Upper lobe of right lung (tissue), 1 donor: ENCODE measurements around the gene ZNF485. TPM values are rescaled to one million over a fixed set of nuclear protein-coding genes. Genes with fewer than 3 reads are reported as not detected.
A peak's percentile ranks its signal among the peaks of the same experiment; 100 is the strongest.

Experiments
- ATAC-seq: fragments of 200-7000 bp; cut with Tn5 transposase; one replicate; pipeline ENCODE4 v1.9.1; 2020; ENCODE audit warnings: mild to moderate bottlenecking, moderate library complexity
- DNase-seq: peaks from one replicate; pipeline ENCODE4 v3.0.0-alpha.2; 2020
- H3K27ac ChIP-seq: fragments of 200-600 bp; one replicate; pipeline ENCODE4 v1.8.0; 2022
- H3K27me3 ChIP-seq: fragments of 200-600 bp; one replicate; pipeline ENCODE4 v1.8.0; 2022; ENCODE audit warnings: mild to moderate bottlenecking
- H3K36me3 ChIP-seq: fragments of 200-600 bp; one replicate; pipeline ENCODE4 v1.8.0; 2022
- H3K4me1 ChIP-seq: fragments of 200-600 bp; one replicate; pipeline ENCODE4 v1.8.0; 2022
- H3K4me3 ChIP-seq: fragments of 200-600 bp; one replicate; pipeline ENCODE4 v1.8.0; 2022; ENCODE audit warnings: mild to moderate bottlenecking
- H3K9me3 ChIP-seq: fragments of 200-600 bp; one replicate; pipeline ENCODE4 v1.8.0; 2022
- CTCF ChIP-seq: fragments of 200-600 bp; IDR thresholded peaks from one replicate; pipeline ENCODE4 v1.8.0; 2022; ENCODE audit warnings: antibody characterized with exemption
- intact Hi-C: fragments of 100-400 bp; cut with DNase I; formaldehyde crosslinking; loops from one replicate; pipeline ENCODE4 v1.11.0; 2022
- long read RNA-seq: library from polyadenylated mRNA; unstranded; transcript quantifications from one replicate; pipeline ENCODE4 v2.0.0, GENCODE V29; 2021
- total RNA-seq: library from RNA; stranded (reverse); fragmentation: NEBNext Ultra II Directional; extraction: Animal tissue kit (Norgen Biotek cat#: 25700); gene quantifications from one replicate; pipeline ENCODE4 v1.2.1, GENCODE V29; 2021
- donor health status: DM: no; HTN: yes; CAD: no; lungs with severe emphysema.

ZNF485 gene
- 3.4 TPM for total RNA-seq
- long read RNA-seq, partial matches to known transcripts = 1 of 5 reads
- long read RNA-seq, other reads (novel, unspliced or antisense) = 0 of 5 reads

- peak within 1 kb of the TSS; percentile 97 for H3K4me3 ChIP-seq
- H3K4me1 ChIP-seq = no peaks in the 10 kb centered on the region
- peak within 1 kb of the TSS; percentile 74 for H3K27ac ChIP-seq
- no peak for TF ChIP-seq CTCF
- H3K9me3 ChIP-seq = no peaks in the 10 kb centered on the region
- H3K27me3 ChIP-seq = no peaks in the 10 kb centered on the region
- intact Hi-C loops = no loop called here
- H3K36me3 ChIP-seq = peaks cover 7% of the 10 kb centered on the region
- peak; percentile 90 for DNase-seq
- peak; percentile 97 for ATAC-seq
Observed at GRCh38 chr10:43606323-43607198, at the start of gene ZNF485. Gene ZNF485 (plus strand): TSS chr10:43606438. CDS start chr10:43607051, 613 bp downstream.

- intact Hi-C loops = no loop called here
- no peak for DNase-seq
- no peak for ATAC-seq
- no peak for TF ChIP-seq CTCF
- no peaks in the 10 kb centered on the region for H3K36me3 ChIP-seq
- no peaks in the 10 kb centered on the region for H3K27me3 ChIP-seq
- no peaks in the 10 kb centered on the region for H3K9me3 ChIP-seq
- no peak overlapping the region for H3K4me3 ChIP-seq
- no peak overlapping the region for H3K27ac ChIP-seq
- H3K4me1 ChIP-seq = no peaks in the 10 kb centered on the region
Observed at GRCh38 chr10:43557214-43557613, 49.0 kb upstream of the ZNF485 start.

- DNase-seq (no peak), ATAC-seq (no peak)
- intact Hi-C loops = no loop called here
Observed at GRCh38 chr10:43569681-43570080, 36.6 kb upstream of the ZNF485 start.

GRCh38 chr10:43570971-43571370, 35.3 kb upstream of the ZNF485 start:
- Histone ChIP-seq H3K27me3 (no peaks in the 10 kb centered on the region), H3K4me1 (no peaks in the 10 kb centered on the region), H3K4me3 (no peak overlapping the region), H3K27ac (no peak overlapping the region), H3K36me3 (no peaks in the 10 kb centered on the region), H3K9me3 (no peaks in the 10 kb centered on the region)
- no peak for TF ChIP-seq CTCF
- intact Hi-C loops = no loop called here
- ATAC-seq (no peak), DNase-seq (no peak)

More at GRCh38 chr10:43569681-43570080, 36.6 kb upstream of the ZNF485 start:
- no peaks in the 10 kb centered on the region for H3K9me3 ChIP-seq
- H3K27me3 ChIP-seq = no peaks in the 10 kb centered on the region
- no peak overlapping the region for H3K4me3 ChIP-seq
- H3K4me1 ChIP-seq = no peaks in the 10 kb centered on the region
- TF ChIP-seq CTCF = no peak
- H3K27ac ChIP-seq = no peak overlapping the region
- no peaks in the 10 kb centered on the region for H3K36me3 ChIP-seq

- no peak for TF ChIP-seq CTCF
- Histone ChIP-seq H3K27me3 (no peaks in the 10 kb centered on the region), H3K27ac (peak overlapping the region; percentile 68), H3K9me3 (no peaks in the 10 kb centered on the region), H3K4me3 (peak overlapping the region; percentile 61), H3K4me1 (no peaks in the 10 kb centered on the region), H3K36me3 (no peaks in the 10 kb centered on the region)
- intact Hi-C loops = no loop called here
- DNase-seq (no peak), ATAC-seq (no peak)
Observed at GRCh38 chr10:43573250-43574000, 32.8 kb upstream of the ZNF485 start.
